ENCODE measurements around the gene BCO2. TPM values are rescaled to one million over a fixed set of nuclear protein-coding genes. Genes with fewer than 3 reads are reported as not detected.

The BCO2 gene
- total RNA-seq, 1 experiment from 2014 or later: 2.5 TPM

GRCh38 chr11:112249871-112250610, 74.7 kb downstream of the BCO2 start:
- TF ChIP-seq EZH2 (IDR thresholded peaks at IDR 0.05; ENCODE audit: borderline replicate concordance, low read depth, low read length, poor library complexity, severe bottlenecking) (no peak), CTCF (conservative IDR thresholded peaks at IDR 0.05; ENCODE audit: low read depth, low read length) (no peak)
- CTCF ChIA-PET: no interaction called here
- H3K9me3 ChIP-seq (ENCODE audit: low read depth, low read length, poor library complexity, severe bottlenecking): no peaks in the 10 kb centered on the region
- peak; percentile 39 for DNase-seq (ENCODE audit: low spot score)
- POLR2A ChIA-PET (ENCODE audit: low non-redundant PET): interaction anchor here (0.6 kb wide), 1 partner anchor 1373 kb away, joined by 9 read pairs; no protein-coding TSS in a partner anchor
- peaks cover 12% of the 10 kb centered on the region for H3K4me1 ChIP-seq (ENCODE audit: insufficient read depth, low read length, poor library complexity, severe bottlenecking)
- no peak overlapping the region for H3K27ac ChIP-seq (ENCODE audit: low read depth, low read length, poor library complexity, severe bottlenecking)
- no peaks in the 10 kb centered on the region for H3K27me3 ChIP-seq (replicated peaks; ENCODE audit: insufficient read depth, low read depth, low read length, poor library complexity)
- no peaks in the 10 kb centered on the region for H3K36me3 ChIP-seq (ENCODE audit: insufficient read depth, low read length, poor library complexity, severe bottlenecking)
- no TSS peak for BruUV-seq (replicated peaks)
- no peak overlapping the region for H3K4me3 ChIP-seq (ENCODE audit: low read depth, low read length, poor library complexity, severe bottlenecking)
- intact Hi-C loops (cut with micrococcal nuclease; ENCODE audit: unreplicated experiment): no loop called here

- H3K27ac ChIP-seq (ENCODE audit: low read depth, low read length, poor library complexity, severe bottlenecking): no peak overlapping the region
- intact Hi-C loops (cut with micrococcal nuclease; ENCODE audit: unreplicated experiment): no loop called here
- ChIA-PET POLR2A (ENCODE audit: low non-redundant PET) (no interaction called here), CTCF (no interaction called here)
- TF ChIP-seq CTCF (conservative IDR thresholded peaks at IDR 0.05; ENCODE audit: low read depth, low read length): no peak
- TF ChIP-seq EZH2 (IDR thresholded peaks at IDR 0.05; ENCODE audit: borderline replicate concordance, low read depth, low read length, poor library complexity, severe bottlenecking): no peak
- H3K27me3 ChIP-seq (replicated peaks; ENCODE audit: insufficient read depth, low read depth, low read length, poor library complexity): no peaks in the 10 kb centered on the region
- no TSS peak for BruUV-seq (replicated peaks)
- H3K4me1 ChIP-seq (ENCODE audit: insufficient read depth, low read length, poor library complexity, severe bottlenecking): peaks cover 17% of the 10 kb centered on the region
- no peaks in the 10 kb centered on the region for H3K36me3 ChIP-seq (ENCODE audit: insufficient read depth, low read length, poor library complexity, severe bottlenecking)
- no peaks in the 10 kb centered on the region for H3K9me3 ChIP-seq (ENCODE audit: low read depth, low read length, poor library complexity, severe bottlenecking)
- H3K4me3 ChIP-seq (ENCODE audit: low read depth, low read length, poor library complexity, severe bottlenecking): no peak overlapping the region
- no peak for DNase-seq (ENCODE audit: low spot score)
These were observed 78.4 kb downstream of the BCO2 start for GRCh38 chr11:112253605-112254242.

GRCh38 chr11:112255067-112255720, 79.9 kb downstream of the BCO2 start:
- TF ChIP-seq CTCF (conservative IDR thresholded peaks at IDR 0.05; ENCODE audit: low read depth, low read length) (no peak), EZH2 (IDR thresholded peaks at IDR 0.05; ENCODE audit: borderline replicate concordance, low read depth, low read length, poor library complexity, severe bottlenecking) (no peak)
- no TSS peak for BruUV-seq (replicated peaks)
- intact Hi-C loops (cut with micrococcal nuclease; ENCODE audit: unreplicated experiment): no loop called here

More at GRCh38 chr11:112255067-112255720, 79.9 kb downstream of the BCO2 start:
- Histone ChIP-seq H3K9me3 (ENCODE audit: low read depth, low read length, poor library complexity, severe bottlenecking) (no peaks in the 10 kb centered on the region), H3K27ac (ENCODE audit: low read depth, low read length, poor library complexity, severe bottlenecking) (peak overlapping the region; percentile 32), H3K27me3 (replicated peaks; ENCODE audit: insufficient read depth, low read depth, low read length, poor library complexity) (no peaks in the 10 kb centered on the region), H3K36me3 (ENCODE audit: insufficient read depth, low read length, poor library complexity, severe bottlenecking) (no peaks in the 10 kb centered on the region), H3K4me3 (ENCODE audit: low read depth, low read length, poor library complexity, severe bottlenecking) (no peak overlapping the region), H3K4me1 (ENCODE audit: insufficient read depth, low read length, poor library complexity, severe bottlenecking) (peaks cover 12% of the 10 kb centered on the region)
- CTCF ChIA-PET: no interaction called here
- POLR2A ChIA-PET (ENCODE audit: low non-redundant PET): no interaction called here
- peak; percentile 41 for DNase-seq (ENCODE audit: low spot score)

Data from A673 (cell line).